HG03342 (cell line): ENCODE measurements around the gene ZNF845.
A peak's percentile ranks its signal among the peaks of the same experiment; 100 is the strongest.
"Not testable (repeated sequence)": the region's sequence is repeated elsewhere in the genome, so short reads cannot be mapped to it uniquely, and the experiment has no call there.

Experiments used
- ATAC-seq: cut with Tn5 transposase; IDR thresholded peaks from one replicate; pipeline ENCODE4 v1.9.1; 2021; ENCODE audit warnings: mild to moderate bottlenecking, moderate library complexity; ENCODE audit not compliant: unreplicated experiment

Gene ZNF845

DNA sequence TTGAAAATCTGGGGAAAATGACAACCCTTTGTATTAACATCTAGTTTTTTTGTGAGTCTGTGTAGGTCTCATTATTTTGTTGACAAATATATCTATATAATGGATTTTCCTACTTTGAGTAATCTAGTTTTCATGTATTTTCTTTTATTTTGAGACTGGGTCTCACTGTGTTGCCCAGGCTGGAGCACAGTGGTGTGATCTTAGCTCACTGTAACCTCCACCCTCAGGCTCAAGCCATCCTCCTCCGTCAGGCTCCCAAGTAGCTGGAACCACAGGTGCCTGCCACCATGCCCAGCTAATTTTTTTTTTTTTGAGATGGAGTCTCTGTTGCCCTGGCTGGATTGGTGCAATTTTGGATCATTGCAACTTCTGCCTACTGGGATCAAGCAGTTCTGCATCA, 41.2 kb downstream of the ZNF845 start:
- no peak for ATAC-seq

DNA sequence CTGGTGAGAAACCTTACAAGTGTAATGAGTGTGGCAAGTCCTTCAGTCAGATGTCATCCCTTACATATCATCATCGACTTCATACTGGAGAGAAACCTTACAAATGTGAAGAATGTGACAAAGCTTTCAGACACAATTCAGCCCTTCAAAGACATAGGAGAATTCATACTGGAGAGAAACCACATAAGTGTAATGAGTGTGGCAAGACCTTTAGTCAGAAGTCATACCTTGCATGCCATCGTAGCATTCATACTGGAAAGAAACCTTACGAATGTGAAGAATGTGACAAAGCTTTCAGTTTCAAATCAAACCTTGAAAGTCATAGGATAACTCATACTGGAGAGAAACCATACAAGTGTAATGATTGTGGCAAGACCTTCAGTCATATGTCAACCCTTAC, 47.8 kb downstream of the ZNF845 start:
- ATAC-seq: no peak

DNA sequence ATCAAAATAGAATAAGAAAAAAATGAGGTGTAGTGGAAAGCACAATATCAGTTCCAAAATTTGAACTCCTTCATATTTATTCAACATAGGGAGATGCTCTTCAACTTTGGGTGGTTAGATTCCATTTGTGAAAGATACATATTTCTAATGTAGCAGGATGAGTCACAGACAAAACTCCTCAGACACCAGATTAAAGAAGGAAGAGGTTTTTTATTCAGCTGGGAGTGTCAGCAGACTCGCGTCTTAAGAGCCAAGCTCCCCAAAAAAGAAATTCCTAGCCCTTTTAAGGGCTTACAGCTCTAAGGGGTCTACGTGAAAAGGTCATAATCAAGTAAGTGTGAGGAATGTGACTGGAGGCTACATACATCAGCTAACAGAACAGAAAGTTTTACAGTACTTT, 54.6 kb downstream of the ZNF845 start:
- no peak for ATAC-seq

DNA sequence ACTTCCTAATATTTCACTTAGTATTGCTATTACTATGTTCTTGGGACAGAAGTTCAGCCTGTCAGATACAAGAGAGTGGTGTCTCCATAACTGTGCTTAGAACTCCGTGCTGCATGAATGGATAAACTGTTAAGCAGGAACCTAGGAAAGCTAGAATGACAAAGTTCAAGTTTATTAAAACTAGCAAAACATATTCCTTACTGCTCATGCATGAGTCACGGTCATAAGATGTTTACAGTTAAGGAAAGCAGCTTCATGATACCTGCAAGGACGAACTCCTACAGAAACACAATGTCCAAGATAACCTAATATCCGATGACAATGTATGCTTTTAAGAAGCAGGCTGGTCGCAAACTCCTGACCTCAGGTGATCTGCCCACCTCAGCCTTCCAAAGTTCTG, 55.4 kb downstream of the ZNF845 start:
- no peak for ATAC-seq

DNA sequence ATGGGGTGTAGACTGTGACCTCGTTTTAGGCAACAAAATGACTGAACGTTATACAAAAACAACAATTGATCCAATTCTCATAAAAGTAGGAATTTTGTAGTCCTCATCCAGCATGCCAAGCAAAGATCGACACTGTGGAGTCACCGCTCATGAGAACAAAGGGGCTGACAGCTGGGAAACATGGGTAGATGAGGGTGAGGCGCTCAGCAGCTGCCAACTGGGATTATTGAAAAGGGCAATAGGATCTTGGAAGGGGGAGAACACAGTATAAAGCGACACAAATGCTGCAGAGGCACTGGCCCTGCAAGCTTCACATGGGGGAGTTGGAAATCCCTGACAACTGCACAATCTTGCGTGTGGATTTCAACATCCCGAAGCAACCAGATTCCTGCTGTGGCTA, 56.0 kb downstream of the ZNF845 start:
- ATAC-seq: no peak

DNA sequence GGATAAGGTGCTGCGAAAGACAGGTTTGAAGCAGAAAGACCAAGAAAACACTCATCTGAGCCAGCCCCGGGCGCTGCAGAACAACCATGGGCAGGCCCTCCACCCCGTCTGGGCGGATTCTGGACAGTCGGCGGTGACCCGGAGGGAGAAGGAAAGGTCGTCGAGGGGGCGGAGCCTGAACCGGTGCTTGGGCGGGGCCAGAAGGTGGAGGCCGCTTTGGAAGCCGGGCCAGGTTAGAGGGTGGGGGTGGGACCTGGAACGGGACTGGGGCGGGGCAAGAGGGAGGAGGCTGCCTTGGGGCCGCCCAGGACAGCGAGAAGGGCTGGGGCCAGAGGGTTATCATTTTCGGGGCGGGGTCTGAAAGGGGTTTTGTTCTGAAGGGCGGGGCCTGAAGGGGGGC, 56.4 kb downstream of the ZNF845 start:
- ATAC-seq: no peak

DNA sequence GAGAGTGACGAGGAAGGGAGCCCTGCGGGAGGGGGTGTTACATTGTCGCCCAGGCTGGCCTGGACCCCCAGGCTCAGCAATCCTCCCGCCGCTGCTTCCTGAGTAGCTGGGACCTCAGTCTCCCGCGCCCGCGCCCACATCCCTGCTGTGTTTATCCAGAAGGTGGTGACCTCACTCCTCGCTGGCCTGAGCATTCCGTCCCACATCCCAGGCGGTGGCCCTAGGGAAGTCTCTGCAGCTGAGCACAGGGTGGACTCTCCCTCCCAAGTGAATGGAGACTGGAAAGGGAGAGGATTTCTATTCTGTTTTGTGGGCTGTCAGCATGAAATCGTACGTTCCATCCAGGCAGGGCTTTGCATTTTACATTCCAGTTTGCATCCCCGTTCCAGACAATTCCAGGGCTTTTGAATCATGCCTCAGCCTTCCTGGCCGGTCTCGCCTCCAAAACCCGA, 61.0 kb downstream of the ZNF845 start:
- no peak for ATAC-seq

DNA sequence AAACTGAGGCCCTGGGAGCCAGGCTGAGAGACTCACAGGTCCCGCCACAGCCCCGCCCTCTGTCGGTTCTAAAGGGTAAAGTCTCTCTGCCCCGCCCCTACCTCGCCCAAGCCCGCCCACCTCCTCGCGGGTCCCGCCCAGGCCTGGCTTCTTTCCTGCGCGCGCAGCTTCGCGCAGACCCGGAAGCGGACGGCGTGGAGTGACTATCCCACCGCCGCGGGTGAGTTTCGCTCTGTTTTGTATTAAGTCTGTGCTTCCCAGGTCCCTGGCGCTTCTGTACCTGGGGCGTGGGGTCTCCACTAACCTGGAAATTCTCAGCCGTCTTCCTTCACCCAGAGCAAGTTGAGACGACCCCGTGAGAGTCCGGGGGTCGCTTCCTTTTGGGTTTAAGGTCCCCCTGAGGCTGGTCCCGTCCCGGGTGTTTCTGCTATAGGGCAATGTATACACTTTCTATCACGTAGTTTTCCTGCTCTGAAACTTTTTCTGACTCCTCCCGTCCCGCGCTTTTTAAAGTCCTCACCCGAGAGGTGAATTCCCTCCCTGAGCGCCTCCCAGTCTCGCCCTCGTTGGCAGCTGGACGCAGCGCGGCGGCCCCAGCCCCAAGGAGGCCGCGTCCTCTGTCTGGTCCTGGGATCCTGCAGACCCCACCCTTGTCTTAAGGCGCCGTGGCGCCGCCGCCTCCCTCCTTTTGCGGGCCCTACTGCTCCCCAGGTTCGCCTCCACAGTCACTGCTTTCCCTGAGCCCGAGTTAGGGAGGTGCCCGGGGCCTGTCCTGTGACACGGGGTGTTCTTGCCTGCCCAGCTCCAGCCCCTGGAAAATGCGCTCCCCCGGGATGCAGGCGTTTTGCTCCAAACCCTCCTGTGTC, 61.7 kb downstream of the ZNF845 start, which contains the start of gene ZNF765:
Gene ZNF765, plus strand, starts transcription at position 176 of the 866 bp plus-strand sequence. CDS start 2,867 bp downstream, outside the sequence.
- peak; percentile 94 for ATAC-seq

DNA sequence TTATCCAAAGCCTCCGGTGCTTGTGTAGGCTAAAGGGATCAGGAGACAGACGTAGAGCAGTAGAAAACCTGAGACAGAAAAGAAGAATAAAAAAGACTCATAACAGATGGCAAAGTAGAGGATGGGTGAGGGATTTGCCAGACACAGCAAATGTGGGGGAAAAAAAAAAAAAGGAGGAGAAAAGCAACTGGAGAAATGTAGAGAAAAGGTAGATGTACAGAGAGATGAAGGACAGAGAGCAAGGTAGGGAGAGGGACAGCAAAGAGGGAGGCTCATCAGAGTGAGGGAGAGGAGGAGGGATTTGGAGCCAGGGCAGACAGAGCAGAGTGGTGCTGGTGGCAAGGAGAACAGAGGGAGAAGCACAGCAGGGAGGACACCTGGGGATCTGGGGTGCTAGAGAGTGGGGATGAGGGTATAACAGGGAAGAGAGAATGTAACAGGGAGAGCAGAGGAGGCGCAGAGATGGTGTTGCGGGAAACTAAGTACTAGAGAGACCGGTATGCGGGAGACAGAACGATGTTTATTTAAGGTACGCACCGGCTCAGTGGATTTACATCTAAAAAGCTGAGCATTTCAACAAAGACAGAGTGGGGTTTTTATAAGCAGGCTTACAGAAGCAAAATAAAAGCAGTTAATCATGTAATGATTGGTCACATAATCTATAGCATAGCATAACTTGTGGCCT, 62.4 kb downstream of the ZNF845 start:
- not testable (repeated sequence) for ATAC-seq

DNA sequence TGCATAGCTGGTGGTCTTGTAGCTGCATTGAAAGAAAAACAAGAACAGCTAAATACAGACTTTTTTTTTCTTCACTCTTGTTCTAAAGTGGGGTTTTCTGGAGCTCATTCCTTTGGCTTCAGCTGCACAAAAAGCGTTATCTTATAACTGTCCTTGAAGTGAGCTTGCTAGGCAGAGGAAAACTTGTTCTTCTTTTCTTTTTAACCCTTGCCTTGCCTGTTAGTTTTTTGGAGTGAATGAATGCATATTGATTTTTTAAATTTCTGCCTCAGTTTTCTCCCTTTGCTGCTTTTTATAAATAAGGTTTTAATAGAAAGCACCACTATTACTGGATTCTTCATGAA, 62.9 kb downstream of the ZNF845 start:
- ATAC-seq: no peak

DNA sequence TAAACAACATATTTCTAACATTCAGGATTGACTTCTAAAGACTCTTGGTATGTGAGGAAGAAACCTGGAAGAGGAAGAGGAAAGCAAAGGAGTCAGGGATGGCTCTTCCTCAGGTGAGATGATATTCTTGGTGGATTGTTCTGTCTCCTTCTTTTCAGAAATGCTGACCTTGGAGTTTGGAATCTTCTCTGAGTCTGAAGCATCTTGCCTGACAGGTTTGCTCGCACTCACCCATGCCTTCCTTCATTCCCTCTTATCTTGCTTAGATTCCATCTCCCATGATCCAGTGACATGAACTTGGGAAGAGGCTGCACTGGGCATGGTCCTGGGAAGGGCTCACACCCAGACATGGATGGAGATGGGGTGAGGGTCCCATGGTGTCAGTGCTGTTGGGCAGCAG, 64.4 kb downstream of the ZNF845 start:
- not testable (repeated sequence) for ATAC-seq
